ENCODE results near the gene ERG.

Gene ERG

DNA sequence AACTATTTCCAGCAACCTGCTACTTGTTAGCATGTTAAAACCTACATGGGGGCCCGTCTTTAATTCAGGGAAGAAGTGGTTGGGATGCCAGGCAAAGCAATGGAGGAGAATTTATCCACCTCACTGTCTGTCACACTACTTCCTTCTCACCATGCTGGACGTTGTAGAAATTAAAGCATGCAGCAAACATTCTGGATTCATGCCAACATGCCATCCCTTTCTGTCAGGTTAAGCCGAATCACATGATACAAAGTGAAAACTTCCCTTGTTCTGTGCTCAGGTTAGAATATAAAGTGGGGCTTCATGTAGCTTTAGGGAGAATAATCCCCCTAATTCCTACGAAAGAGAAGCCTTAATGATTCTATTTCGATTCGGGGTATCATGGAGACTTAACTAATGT is 95.5 kb downstream of the ERG start:
- WGBS, 2 experiments = 76 to 79% methylated on average over 6 of the region's 6 CpGs
- Histone ChIP-seq H3K4me3 (ENCODE audit: insufficient read depth, low read depth, low read length) (no peak overlapping the region), H3K4me1 (ENCODE audit: control insufficient read depth, insufficient read depth, low read length) (peaks cover 10% of the 10 kb centered on the region)

DNA sequence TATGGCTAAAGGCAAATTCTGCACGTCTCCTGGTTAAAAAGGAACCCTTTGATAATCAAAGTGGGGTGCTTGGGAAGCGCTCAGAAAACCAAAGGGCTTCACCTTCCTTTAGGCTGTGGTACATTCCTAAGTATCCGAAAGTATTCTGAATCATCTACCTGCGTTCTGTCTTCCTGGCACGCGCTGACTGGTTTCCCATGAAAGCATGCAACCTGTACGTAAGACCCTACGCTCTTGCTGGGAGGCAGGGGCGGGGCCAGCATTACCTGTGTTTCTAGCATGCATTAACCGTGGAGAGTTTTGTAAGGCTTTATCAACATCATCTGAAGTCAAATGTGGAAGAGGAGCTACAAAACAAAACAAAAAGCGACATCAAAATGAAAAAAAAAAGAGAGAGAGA is 96.0 kb downstream of the ERG start:
- H3K27ac ChIP-seq (ENCODE audit: insufficient read depth, low read depth, low read length, poor library complexity, severe bottlenecking) = no peak overlapping the region
- 93 to 96% methylated on average over 10 to 11 of the region's 11 CpGs for WGBS, 2 experiments
- H3K27me3 ChIP-seq (ENCODE audit: control insufficient read depth, insufficient read depth, low read length, poor library complexity, severe bottlenecking) = no peaks in the 10 kb centered on the region
- H3K9me3 ChIP-seq (ENCODE audit: control insufficient read depth, low read length) = no peaks in the 10 kb centered on the region
- H3K36me3 ChIP-seq (ENCODE audit: control insufficient read depth, insufficient read depth, low read length) = no peaks in the 10 kb centered on the region
- peaks cover 10% of the 10 kb centered on the region for H3K4me1 ChIP-seq (ENCODE audit: control insufficient read depth, insufficient read depth, low read length)
- H3K4me3 ChIP-seq (ENCODE audit: insufficient read depth, low read depth, low read length) = no peak overlapping the region

More for the DNA sequence above, 95.5 kb downstream of the ERG start:
- Histone ChIP-seq H3K9me3 (ENCODE audit: control insufficient read depth, low read length) (no peaks in the 10 kb centered on the region), H3K27me3 (ENCODE audit: control insufficient read depth, insufficient read depth, low read length, poor library complexity, severe bottlenecking) (no peaks in the 10 kb centered on the region), H3K36me3 (ENCODE audit: control insufficient read depth, insufficient read depth, low read length) (no peaks in the 10 kb centered on the region), H3K27ac (ENCODE audit: insufficient read depth, low read depth, low read length, poor library complexity, severe bottlenecking) (no peak overlapping the region)

DNA sequence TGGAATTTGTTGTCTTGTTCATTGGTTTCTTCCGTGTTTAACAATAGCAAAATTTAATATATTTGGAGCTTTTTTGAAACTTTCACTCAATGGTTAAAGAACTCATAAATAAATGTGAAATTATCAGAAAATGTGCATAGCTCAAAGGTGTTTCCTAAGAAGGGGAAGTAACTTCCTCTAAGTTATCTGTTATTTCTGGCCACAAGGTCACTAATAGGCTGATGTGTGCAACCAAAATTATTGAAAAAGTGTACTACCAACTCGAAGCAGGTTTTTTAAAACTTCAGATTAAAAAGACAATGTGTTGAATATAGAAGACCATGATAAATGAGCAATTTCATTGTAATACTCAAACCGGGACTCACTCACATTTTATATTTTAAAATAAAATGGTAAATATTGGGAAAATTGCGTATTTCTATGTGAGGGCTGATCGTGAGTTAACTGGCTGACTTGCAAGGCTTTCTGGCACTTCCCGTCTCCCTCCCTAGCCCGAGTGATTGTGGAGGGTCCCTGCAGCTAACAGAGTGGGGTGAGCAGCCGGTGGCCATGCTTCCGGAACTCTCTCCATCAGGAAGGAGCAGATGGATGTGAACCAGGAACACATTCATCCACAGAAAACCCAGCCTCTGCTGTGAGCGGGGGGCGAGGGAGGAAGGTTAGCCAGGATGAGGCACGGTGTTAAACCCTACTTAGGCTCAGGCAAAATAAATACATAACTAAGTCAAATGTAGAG is 96.9 kb downstream of the ERG start:
- WGBS, 2 experiments = 90 to 97% methylated on average over 10 to 12 of the region's 12 CpGs
- Histone ChIP-seq H3K36me3 (ENCODE audit: control insufficient read depth, insufficient read depth, low read length) (no peaks in the 10 kb centered on the region), H3K27ac (ENCODE audit: insufficient read depth, low read depth, low read length, poor library complexity, severe bottlenecking) (no peak overlapping the region), H3K27me3 (ENCODE audit: control insufficient read depth, insufficient read depth, low read length, poor library complexity, severe bottlenecking) (no peaks in the 10 kb centered on the region), H3K9me3 (ENCODE audit: control insufficient read depth, low read length) (no peaks in the 10 kb centered on the region), H3K4me1 (ENCODE audit: control insufficient read depth, insufficient read depth, low read length) (peaks cover 10% of the 10 kb centered on the region), H3K4me3 (ENCODE audit: insufficient read depth, low read depth, low read length) (no peak overlapping the region)

DNA sequence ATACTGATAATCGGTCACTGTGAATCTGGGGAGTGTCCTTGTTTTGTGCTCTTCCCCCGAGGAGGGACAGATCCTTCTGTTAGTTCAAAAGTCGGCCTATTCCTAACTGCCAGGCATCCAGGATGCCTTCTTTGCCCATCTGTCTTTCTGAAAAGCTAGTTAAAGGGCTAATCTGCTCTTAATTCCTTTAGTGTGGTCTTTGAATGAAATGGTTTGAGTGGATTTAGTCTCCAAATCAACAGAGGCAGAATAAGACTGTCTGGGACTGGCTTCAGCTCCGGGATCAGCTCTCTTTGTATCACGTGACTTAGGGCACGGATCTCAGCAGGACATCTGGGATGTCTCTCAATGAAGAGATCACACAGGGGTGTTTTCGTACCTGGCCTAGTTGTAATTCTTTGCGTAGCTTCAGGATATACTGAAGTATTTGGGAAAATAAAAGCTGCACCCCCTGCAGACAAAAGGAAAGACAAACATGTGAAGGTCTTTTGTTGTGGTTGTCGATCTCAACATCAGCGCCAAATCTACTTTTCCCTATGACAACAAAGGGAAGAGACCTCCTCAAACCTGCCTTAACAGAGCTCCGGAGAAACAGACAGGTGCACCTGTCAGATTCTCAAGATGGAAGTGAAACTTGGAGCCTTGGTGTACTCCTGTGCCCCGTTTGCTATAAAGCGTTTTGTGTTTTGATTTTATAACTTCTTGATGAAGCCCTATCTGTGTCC is 97.9 kb downstream of the ERG start:
- Histone ChIP-seq H3K9me3 (ENCODE audit: control insufficient read depth, low read length) (no peaks in the 10 kb centered on the region), H3K27ac (ENCODE audit: insufficient read depth, low read depth, low read length, poor library complexity, severe bottlenecking) (no peak overlapping the region), H3K36me3 (ENCODE audit: control insufficient read depth, insufficient read depth, low read length) (no peaks in the 10 kb centered on the region), H3K27me3 (ENCODE audit: control insufficient read depth, insufficient read depth, low read length, poor library complexity, severe bottlenecking) (no peaks in the 10 kb centered on the region), H3K4me3 (ENCODE audit: insufficient read depth, low read depth, low read length) (no peak overlapping the region), H3K4me1 (ENCODE audit: control insufficient read depth, insufficient read depth, low read length) (peaks cover 10% of the 10 kb centered on the region)
- 69 to 75% methylated on average over 13 of the region's 13 CpGs for WGBS, 2 experiments

DNA sequence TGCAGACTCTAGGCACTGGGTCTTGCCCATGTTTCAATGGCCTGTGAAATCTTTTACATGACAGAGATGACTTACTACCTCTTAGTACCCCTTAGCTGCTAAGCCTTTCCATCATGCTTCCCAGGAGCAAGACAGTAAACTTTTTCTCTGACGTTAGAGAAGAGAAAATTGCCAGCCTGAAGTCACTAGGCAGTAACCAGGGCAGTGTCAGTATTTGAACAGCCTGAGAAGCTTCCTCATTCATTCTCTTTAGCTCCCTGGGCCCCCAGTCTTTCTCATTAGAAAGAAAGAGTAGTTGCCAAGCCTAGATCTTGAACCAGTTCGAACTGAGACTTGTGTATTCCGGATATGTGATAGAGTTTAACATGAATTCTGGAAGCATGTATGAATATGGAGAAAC is 99.2 kb downstream of the ERG start:
- no peaks in the 10 kb centered on the region for H3K27me3 ChIP-seq (ENCODE audit: control insufficient read depth, insufficient read depth, low read length, poor library complexity, severe bottlenecking)
- no peak overlapping the region for H3K27ac ChIP-seq (ENCODE audit: insufficient read depth, low read depth, low read length, poor library complexity, severe bottlenecking)
- H3K36me3 ChIP-seq (ENCODE audit: control insufficient read depth, insufficient read depth, low read length) = no peaks in the 10 kb centered on the region
- WGBS, 2 experiments = 92 to 93% methylated on average over 1 to 3 of the region's 3 CpGs
- H3K9me3 ChIP-seq (ENCODE audit: control insufficient read depth, low read length) = no peaks in the 10 kb centered on the region
- peaks cover 10% of the 10 kb centered on the region for H3K4me1 ChIP-seq (ENCODE audit: control insufficient read depth, insufficient read depth, low read length)
- no peak overlapping the region for H3K4me3 ChIP-seq (ENCODE audit: insufficient read depth, low read depth, low read length)

DNA sequence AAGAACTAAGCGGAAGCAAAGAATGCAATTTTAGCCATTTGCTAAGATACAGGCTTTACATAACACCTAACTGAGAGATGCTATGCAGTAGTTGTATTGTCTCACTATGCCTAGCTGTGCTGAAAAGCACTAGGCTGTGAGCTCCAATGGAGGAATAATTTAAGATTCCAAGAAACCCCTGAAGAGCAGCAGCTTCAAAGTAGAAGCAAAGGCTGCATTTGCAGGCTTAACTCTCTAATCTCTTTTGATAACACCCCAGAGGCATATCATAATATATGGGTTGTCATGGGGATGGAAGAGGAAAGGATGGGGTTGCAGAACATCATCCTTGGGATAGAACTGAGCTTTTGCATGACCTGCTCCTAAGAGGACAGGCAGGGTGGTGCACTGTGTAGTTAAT is 102.0 kb downstream of the ERG start:
- H3K9me3 ChIP-seq (ENCODE audit: control insufficient read depth, low read length) = no peaks in the 10 kb centered on the region
- H3K36me3 ChIP-seq (ENCODE audit: control insufficient read depth, insufficient read depth, low read length) = no peaks in the 10 kb centered on the region
- H3K27me3 ChIP-seq (ENCODE audit: control insufficient read depth, insufficient read depth, low read length, poor library complexity, severe bottlenecking) = no peaks in the 10 kb centered on the region
- no peak overlapping the region for H3K4me3 ChIP-seq (ENCODE audit: insufficient read depth, low read depth, low read length)
- H3K27ac ChIP-seq (ENCODE audit: insufficient read depth, low read depth, low read length, poor library complexity, severe bottlenecking) = no peak overlapping the region
- H3K4me1 ChIP-seq (ENCODE audit: control insufficient read depth, insufficient read depth, low read length) = peaks cover 10% of the 10 kb centered on the region
- WGBS, 2 experiments = 96 to 100% methylated on average over 1 of the region's 1 CpG

DNA sequence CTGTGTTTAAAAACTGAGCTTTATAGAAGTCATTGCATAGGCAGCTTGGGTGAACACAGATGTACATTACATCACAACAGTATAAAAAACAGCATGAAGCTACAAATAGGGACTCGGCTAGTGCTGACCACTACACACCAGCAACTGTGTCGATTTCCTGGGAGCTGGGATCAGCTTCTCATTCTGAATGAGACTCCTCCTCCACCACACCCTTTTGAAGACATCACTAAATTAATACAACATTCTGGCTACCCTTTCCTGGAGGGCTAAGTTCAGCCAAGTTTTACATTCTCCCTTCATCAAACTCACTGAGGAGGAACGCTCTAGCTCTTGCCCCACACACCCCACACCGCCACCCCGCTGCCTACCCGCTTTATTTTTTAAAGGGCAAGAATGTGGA is 102.7 kb downstream of the ERG start:
- peaks cover 7% of the 10 kb centered on the region for H3K4me1 ChIP-seq (ENCODE audit: control insufficient read depth, insufficient read depth, low read length)

DNA sequence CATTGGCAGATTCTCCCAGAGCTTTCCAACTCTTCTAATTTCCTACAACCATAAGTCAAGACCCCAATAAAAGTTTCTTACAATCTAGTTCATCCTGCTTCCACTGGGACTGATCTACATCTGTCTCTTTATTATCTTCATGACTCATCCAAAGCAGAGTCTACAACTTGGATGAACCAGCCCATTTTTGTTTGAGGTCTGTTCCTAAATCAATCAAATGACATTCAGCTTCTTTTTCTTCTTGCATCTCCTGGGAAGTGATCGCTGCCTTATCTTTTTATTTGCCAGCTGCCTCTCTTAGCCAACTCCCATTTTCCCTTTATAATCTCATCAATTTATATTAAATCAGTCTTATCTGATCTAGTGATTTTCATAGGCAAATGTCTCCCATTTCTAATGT is 105.6 kb downstream of the ERG start:
- H3K27me3 ChIP-seq (ENCODE audit: control insufficient read depth, insufficient read depth, low read length, poor library complexity, severe bottlenecking) = no peaks in the 10 kb centered on the region
- no peak overlapping the region for H3K27ac ChIP-seq (ENCODE audit: insufficient read depth, low read depth, low read length, poor library complexity, severe bottlenecking)

More for the DNA sequence above, 102.7 kb downstream of the ERG start:
- no peaks in the 10 kb centered on the region for H3K27me3 ChIP-seq (ENCODE audit: control insufficient read depth, insufficient read depth, low read length, poor library complexity, severe bottlenecking)
- no peak overlapping the region for H3K4me3 ChIP-seq (ENCODE audit: insufficient read depth, low read depth, low read length)
- 89% methylated on average over 6 of the region's 6 CpGs for WGBS, 2 experiments
- no peaks in the 10 kb centered on the region for H3K36me3 ChIP-seq (ENCODE audit: control insufficient read depth, insufficient read depth, low read length)
- H3K9me3 ChIP-seq (ENCODE audit: control insufficient read depth, low read length) = no peaks in the 10 kb centered on the region
- H3K27ac ChIP-seq (ENCODE audit: insufficient read depth, low read depth, low read length, poor library complexity, severe bottlenecking) = no peak overlapping the region

DNA sequence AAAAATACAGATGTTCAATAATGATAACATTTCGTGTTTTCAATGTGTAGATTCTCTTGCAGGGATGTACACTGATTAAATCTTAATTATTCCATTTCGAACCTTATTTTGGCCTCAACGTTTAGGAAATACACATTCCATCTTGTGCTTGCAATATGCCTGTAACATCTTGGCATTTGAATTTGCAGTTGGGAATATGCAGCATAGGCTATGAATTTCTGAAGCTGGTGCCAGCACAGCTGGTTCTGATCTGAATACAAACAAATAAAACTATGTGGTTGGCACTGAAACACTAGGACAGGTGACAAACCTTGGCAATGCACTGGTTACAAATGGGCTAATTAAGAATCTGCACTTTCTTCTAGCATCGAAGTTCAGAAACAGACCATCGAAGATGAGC is 108.4 kb downstream of the ERG start:
- H3K27me3 ChIP-seq (ENCODE audit: control insufficient read depth, insufficient read depth, low read length, poor library complexity, severe bottlenecking) = no peaks in the 10 kb centered on the region
- no peaks in the 10 kb centered on the region for H3K9me3 ChIP-seq (ENCODE audit: control insufficient read depth, low read length)
- H3K27ac ChIP-seq (ENCODE audit: insufficient read depth, low read depth, low read length, poor library complexity, severe bottlenecking) = no peak overlapping the region
- H3K36me3 ChIP-seq (ENCODE audit: control insufficient read depth, insufficient read depth, low read length) = no peaks in the 10 kb centered on the region
- H3K4me3 ChIP-seq (ENCODE audit: insufficient read depth, low read depth, low read length) = no peak overlapping the region
- H3K4me1 ChIP-seq (ENCODE audit: control insufficient read depth, insufficient read depth, low read length) = no peaks in the 10 kb centered on the region
- 94 to 99% methylated on average over 5 of the region's 5 CpGs for WGBS, 2 experiments

More for the DNA sequence above, 105.6 kb downstream of the ERG start:
- no peaks in the 10 kb centered on the region for H3K36me3 ChIP-seq (ENCODE audit: control insufficient read depth, insufficient read depth, low read length)
- no peaks in the 10 kb centered on the region for H3K9me3 ChIP-seq (ENCODE audit: control insufficient read depth, low read length)
- WGBS, 2 experiments = 100% methylated on average over 1 of the region's 1 CpG
- no peak overlapping the region for H3K4me3 ChIP-seq (ENCODE audit: insufficient read depth, low read depth, low read length)
- no peaks in the 10 kb centered on the region for H3K4me1 ChIP-seq (ENCODE audit: control insufficient read depth, insufficient read depth, low read length)

DNA sequence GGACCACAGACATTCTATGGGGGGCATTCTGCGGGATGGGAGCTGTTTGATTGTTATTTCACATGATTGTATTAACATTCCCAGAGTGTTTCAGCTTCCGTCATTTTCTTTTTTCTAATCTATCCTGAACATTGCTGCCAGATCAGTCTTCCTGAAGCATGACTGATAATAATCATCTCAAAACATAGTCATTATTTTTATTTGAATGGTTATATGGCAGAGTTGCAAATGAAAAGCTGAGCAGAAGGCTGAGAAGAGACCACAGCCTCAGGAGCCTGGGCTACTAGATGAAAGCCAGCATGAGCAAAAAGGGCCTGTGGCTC is 109.0 kb downstream of the ERG start:
- Histone ChIP-seq H3K4me1 (ENCODE audit: control insufficient read depth, insufficient read depth, low read length) (no peaks in the 10 kb centered on the region), H3K9me3 (ENCODE audit: control insufficient read depth, low read length) (no peaks in the 10 kb centered on the region), H3K36me3 (ENCODE audit: control insufficient read depth, insufficient read depth, low read length) (no peaks in the 10 kb centered on the region), H3K4me3 (ENCODE audit: insufficient read depth, low read depth, low read length) (no peak overlapping the region), H3K27me3 (ENCODE audit: control insufficient read depth, insufficient read depth, low read length, poor library complexity, severe bottlenecking) (no peaks in the 10 kb centered on the region), H3K27ac (ENCODE audit: insufficient read depth, low read depth, low read length, poor library complexity, severe bottlenecking) (no peak overlapping the region)
- WGBS, 2 experiments = 100% methylated on average over 1 to 2 of the region's 2 CpGs
